BE2C (cell line): Measurements from ENCODE around the gene LRMDA.

Experiments
- DNase-seq: peaks from one replicate; pipeline ENCODE4 v3.0.0-alpha.2; 2020
- H3K27me3 ChIP-seq: fragments of 250-450 bp; sonication (Bioruptor Pico); 2 replicates; pipeline ENCODE4 v1.5.1; 2020; ENCODE audit warnings: mild to moderate bottlenecking
- H3K36me3 ChIP-seq: fragments of 250-450 bp; sonication (Bioruptor Pico); 2 replicates; pipeline ENCODE4 v1.5.1; 2020; ENCODE audit warnings: mild to moderate bottlenecking
- H3K4me1 ChIP-seq: fragments of 250-450 bp; sonication (Bioruptor Pico); 2 replicates; pipeline ENCODE4 v1.5.1; 2020
- H3K4me3 ChIP-seq: 2 replicates; pipeline ENCODE4 v1.5.1; 2011; ENCODE audit warnings: low read depth, low read length
- H3K9me3 ChIP-seq: fragments of 250-450 bp; sonication (Bioruptor Pico); 2 replicates; pipeline ENCODE4 v1.5.1; 2020
- TF ChIP-seq, protein P1 (sequence below): IDR thresholded peaks from 2 replicates; pipeline ENCODE4 v1.5.1; 2012; ENCODE audit warnings: mild to moderate bottlenecking, low read depth, low read length

LRMDA gene

DNA sequence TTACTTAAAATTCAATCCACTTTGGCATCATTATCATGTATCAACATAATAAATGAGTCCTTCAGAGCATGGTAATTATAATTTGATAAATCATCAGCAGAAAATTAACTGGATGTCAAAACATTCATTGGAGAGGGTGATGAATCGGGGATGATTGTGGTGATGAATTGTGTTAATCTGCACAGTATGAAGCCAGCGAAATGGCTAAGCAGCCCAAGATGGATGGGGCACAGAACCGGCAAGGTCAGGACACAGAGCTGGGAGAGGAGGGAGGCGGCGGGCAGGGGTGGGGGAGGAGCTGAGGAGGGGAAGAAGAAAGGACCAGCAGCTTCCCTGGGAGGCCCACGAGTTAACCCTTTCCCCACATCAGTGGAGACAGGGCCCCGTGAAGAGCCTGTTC lies 536.1 kb downstream of the LRMDA start:
- H3K36me3 ChIP-seq = no peaks in the 10 kb centered on the region
- no peaks in the 10 kb centered on the region for H3K4me1 ChIP-seq
- DNase-seq = no peak
- no peaks in the 10 kb centered on the region for H3K9me3 ChIP-seq
- TF ChIP-seq, protein P1, sequence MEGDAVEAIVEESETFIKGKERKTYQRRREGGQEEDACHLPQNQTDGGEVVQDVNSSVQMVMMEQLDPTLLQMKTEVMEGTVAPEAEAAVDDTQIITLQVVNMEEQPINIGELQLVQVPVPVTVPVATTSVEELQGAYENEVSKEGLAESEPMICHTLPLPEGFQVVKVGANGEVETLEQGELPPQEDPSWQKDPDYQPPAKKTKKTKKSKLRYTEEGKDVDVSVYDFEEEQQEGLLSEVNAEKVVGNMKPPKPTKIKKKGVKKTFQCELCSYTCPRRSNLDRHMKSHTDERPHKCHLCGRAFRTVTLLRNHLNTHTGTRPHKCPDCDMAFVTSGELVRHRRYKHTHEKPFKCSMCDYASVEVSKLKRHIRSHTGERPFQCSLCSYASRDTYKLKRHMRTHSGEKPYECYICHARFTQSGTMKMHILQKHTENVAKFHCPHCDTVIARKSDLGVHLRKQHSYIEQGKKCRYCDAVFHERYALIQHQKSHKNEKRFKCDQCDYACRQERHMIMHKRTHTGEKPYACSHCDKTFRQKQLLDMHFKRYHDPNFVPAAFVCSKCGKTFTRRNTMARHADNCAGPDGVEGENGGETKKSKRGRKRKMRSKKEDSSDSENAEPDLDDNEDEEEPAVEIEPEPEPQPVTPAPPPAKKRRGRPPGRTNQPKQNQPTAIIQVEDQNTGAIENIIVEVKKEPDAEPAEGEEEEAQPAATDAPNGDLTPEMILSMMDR = no peak
- no peaks in the 10 kb centered on the region for H3K27me3 ChIP-seq
- no peak overlapping the region for H3K4me3 ChIP-seq

DNA sequence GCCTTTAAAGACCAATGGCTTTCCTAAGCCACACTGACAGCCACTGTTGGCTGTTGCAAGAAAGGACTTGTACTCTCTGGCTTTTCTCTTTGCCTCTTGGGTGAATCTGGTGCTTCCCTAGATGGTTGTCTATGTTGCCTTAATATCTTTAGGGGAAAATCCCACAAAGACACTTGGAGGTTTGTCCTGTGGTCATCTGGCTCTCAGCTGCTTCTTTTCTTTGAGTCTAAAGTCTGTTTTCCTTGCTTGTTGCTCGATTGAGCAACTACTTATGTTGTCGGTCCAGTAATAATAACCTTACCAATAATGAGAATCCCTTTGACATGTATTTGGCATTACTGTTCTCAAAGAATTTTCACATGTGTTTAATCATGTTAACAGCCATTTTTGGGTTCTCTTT lies 537.6 kb downstream of the LRMDA start:
- no peaks in the 10 kb centered on the region for H3K4me1 ChIP-seq
- no peak overlapping the region for H3K4me3 ChIP-seq
- TF ChIP-seq, protein P1 = no peak
- H3K27me3 ChIP-seq = no peaks in the 10 kb centered on the region
- no peak for DNase-seq
- no peaks in the 10 kb centered on the region for H3K36me3 ChIP-seq
- no peaks in the 10 kb centered on the region for H3K9me3 ChIP-seq

DNA sequence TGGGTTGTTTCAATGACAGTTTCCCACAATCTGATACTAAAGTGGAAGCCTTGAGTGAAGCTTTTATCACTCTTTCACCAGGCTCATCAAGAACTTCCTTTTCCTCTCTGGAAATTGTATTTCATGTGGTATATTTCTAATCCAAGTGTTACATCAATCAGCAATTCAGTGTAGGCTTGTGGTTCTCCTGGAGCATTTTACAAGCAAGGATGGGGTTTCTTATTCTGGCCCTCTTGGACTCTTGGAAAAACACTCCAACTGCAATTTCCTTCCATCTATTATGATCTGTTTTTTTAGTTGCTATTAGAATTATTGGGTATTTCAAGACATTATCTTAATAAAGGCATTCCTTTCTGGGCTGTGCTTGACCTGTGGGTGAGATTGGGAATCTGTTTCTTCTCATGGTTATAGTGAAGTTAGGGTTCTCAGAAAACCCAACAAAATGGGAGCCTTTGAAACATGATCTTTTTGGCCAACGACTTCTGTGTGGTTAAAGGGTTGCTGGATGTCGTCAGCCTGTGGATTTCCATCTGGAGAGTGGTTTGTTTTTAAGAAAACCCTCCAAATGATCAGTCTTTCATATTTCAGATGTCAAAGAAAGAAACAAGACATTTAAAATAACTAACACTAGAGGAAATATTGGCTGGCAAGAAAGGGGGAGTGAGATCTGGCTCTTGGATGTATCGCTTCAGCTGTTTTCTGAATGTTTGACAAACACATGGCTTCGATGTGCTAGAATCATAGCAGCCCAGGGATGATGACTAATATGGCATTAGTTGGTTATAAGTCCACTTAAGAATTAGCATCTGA lies 540.2 kb downstream of the LRMDA start:
- no peaks in the 10 kb centered on the region for H3K9me3 ChIP-seq
- H3K27me3 ChIP-seq = no peaks in the 10 kb centered on the region
- no peak for DNase-seq
- no peaks in the 10 kb centered on the region for H3K4me1 ChIP-seq
- no peak overlapping the region for H3K4me3 ChIP-seq
- no peaks in the 10 kb centered on the region for H3K36me3 ChIP-seq
- TF ChIP-seq, protein P1 = no peak

DNA sequence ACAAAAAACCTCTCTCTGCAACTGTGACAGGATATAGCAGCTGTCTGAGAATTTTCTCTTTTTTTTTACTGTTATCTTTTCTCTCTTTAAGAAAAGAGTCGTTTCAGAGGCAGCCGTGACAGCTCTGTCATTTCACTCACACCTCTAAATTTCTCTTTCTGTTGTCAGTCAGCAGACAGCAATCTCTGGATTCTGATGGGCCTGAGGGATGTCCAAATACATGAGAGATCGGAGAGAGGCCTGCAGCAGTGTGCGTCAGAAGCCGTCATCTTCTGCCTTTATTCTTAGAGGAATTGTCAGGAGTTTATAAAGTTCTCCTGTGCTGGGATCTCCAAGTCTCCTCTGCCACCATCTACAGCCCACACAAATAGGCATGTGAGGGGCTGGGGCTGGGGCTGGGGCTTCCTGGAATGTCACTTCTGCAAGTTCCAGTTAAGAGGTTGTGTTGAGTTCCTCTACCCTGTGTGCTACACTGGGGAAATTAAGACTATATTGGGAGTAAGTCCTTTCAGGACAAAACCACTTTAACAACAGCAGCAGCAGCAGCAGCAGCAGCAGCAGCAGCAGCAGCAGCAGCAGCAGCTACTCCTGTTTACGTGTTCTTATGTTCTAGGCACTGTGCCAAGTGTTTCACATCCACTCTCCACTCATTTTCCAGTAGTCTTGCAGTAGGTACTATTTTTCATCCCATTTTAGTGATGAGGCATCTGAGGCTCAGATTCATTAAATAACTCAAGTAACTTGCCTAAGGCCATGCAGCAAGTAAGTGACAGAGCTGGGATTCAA lies 541.3 kb downstream of the LRMDA start:
- TF ChIP-seq, protein P1 = no peak
- no peak overlapping the region for H3K4me3 ChIP-seq
- H3K27me3 ChIP-seq = no peaks in the 10 kb centered on the region
- no peaks in the 10 kb centered on the region for H3K36me3 ChIP-seq
- peak; percentile 16 for DNase-seq
- no peaks in the 10 kb centered on the region for H3K9me3 ChIP-seq
- no peaks in the 10 kb centered on the region for H3K4me1 ChIP-seq

DNA sequence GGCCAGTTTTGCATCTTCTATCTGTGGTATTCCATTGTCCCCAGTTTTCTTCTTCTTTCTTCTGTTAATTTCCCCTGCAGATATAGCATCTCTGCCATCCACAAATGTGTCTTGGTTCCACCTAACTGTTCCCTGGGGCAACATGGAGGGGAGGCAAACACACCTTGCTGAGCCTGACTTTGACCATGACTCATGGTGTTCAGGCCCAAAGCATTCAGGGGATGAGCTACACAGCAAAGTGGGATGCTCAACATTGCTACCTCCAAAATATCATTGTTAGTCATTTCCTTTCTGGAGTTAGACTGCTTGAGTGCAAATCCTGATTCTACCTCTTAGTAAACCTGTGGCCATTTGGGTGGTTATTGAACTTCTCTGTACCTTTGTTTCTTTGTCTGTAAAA lies 542.7 kb downstream of the LRMDA start:
- DNase-seq = no peak
- Histone ChIP-seq H3K9me3 (no peaks in the 10 kb centered on the region), H3K4me1 (no peaks in the 10 kb centered on the region)

More for the DNA sequence above, 542.7 kb downstream of the LRMDA start:
- TF ChIP-seq, protein P1 = no peak
- Histone ChIP-seq H3K36me3 (no peaks in the 10 kb centered on the region), H3K4me3 (no peak overlapping the region), H3K27me3 (no peaks in the 10 kb centered on the region)
